GM21786 (cell line): ENCODE results near the gene LRRC4.

Source experiments
- ATAC-seq: cut with Tn5 transposase; IDR thresholded peaks from one replicate; pipeline ENCODE4 v1.9.1; 2021; ENCODE audit not compliant: unreplicated experiment

The LRRC4 gene

GRCh38 chr7:128032605-128033235 is 1.5 kb upstream of the LRRC4 start:
- ATAC-seq = no peak

GRCh38 chr7:128031901-128032604 is 816 bp upstream of the LRRC4 start:
- peak; percentile 49 for ATAC-seq

- no peak for ATAC-seq
Observed at GRCh38 chr7:128030263-128030653, 979 bp downstream of the LRRC4 start.

- ATAC-seq = no peak
Observed at GRCh38 chr7:128029405-128029995, 1.7 kb downstream of the LRRC4 start.

- ATAC-seq = no peak
Observed at GRCh38 chr7:128027485-128027980, 3.7 kb downstream of the LRRC4 start.

- no peak for ATAC-seq
Observed at GRCh38 chr7:128026551-128026950, 4.7 kb downstream of the LRRC4 start.

- no peak for ATAC-seq
Observed at GRCh38 chr7:128025819-128026218, 5.4 kb downstream of the LRRC4 start.

GRCh38 chr7:128025380-128025779 is 5.9 kb downstream of the LRRC4 start:
- ATAC-seq = no peak

- ATAC-seq = no peak
Observed at GRCh38 chr7:128024151-128024550, 7.1 kb downstream of the LRRC4 start.

GRCh38 chr7:128022631-128023532 is 8.4 kb downstream of the LRRC4 start:
- no peak for ATAC-seq

GRCh38 chr7:128021366-128021765 is 9.9 kb downstream of the LRRC4 start:
- no peak for ATAC-seq

GRCh38 chr7:128020159-128020558 is 11.1 kb downstream of the LRRC4 start:
- no peak for ATAC-seq

- no peak for ATAC-seq
Observed at GRCh38 chr7:128019288-128019687, 11.9 kb downstream of the LRRC4 start.

- no peak for ATAC-seq
Observed at GRCh38 chr7:128017862-128018845, 13.1 kb downstream of the LRRC4 start.

- no peak for ATAC-seq
Observed at GRCh38 chr7:128017460-128017859, 13.8 kb downstream of the LRRC4 start.

- ATAC-seq = no peak
Observed at GRCh38 chr7:128014811-128015210, 16.4 kb downstream of the LRRC4 start.

GRCh38 chr7:128011131-128011661 is 20.0 kb downstream of the LRRC4 start:
- no peak for ATAC-seq

GRCh38 chr7:128010391-128011127 is 20.7 kb downstream of the LRRC4 start:
- ATAC-seq = no peak

- no peak for ATAC-seq
Observed at GRCh38 chr7:128008744-128009143, 22.5 kb downstream of the LRRC4 start.
